HG03469 (cell line): ENCODE data around the gene ZDHHC8.

ENCODE experiments used
- ATAC-seq: cut with Tn5 transposase; IDR thresholded peaks from one replicate; pipeline ENCODE4 v1.9.1; 2021; ENCODE audit warnings: mild to moderate bottlenecking, moderate library complexity, moderate number of reproducible peaks; ENCODE audit not compliant: unreplicated experiment

ZDHHC8 gene

DNA sequence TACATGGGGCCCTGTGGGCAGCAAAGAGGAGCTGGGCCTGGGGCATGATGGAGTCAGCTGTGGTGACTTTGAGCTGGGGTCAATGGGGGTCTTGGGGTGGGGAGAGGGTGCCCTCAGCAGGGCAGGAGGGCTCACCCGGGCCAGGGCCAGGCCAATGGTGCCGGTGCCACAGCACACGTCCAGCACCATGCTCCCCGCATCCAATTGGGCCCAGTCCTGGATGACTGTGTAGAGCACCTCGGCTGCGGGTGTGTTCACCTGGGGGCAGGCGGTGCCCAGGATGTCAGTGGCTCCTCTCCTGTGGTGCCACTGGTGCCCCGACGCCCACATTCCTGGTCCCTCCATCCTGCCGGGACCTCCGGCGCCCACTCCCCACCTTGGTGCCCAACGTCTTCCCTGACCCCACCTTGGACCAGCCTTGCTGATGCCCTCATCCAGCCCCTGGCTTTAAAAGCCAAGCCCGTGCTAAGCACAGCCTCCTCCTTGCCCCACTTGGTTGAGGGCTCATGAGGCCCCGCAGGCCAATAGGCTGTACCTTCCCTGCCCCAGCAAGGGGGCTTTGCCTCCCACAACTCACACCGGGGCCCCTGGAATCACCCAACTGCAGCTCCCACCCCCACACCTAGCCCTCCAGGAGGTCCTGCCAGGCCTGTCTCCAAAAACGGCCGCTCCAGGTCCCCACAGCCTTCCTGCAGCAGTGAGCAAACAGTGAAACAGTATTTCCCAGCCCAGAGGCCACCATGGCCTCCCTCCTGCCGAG, 17.9 kb upstream of the ZDHHC8 start:
- ATAC-seq: no peak

DNA sequence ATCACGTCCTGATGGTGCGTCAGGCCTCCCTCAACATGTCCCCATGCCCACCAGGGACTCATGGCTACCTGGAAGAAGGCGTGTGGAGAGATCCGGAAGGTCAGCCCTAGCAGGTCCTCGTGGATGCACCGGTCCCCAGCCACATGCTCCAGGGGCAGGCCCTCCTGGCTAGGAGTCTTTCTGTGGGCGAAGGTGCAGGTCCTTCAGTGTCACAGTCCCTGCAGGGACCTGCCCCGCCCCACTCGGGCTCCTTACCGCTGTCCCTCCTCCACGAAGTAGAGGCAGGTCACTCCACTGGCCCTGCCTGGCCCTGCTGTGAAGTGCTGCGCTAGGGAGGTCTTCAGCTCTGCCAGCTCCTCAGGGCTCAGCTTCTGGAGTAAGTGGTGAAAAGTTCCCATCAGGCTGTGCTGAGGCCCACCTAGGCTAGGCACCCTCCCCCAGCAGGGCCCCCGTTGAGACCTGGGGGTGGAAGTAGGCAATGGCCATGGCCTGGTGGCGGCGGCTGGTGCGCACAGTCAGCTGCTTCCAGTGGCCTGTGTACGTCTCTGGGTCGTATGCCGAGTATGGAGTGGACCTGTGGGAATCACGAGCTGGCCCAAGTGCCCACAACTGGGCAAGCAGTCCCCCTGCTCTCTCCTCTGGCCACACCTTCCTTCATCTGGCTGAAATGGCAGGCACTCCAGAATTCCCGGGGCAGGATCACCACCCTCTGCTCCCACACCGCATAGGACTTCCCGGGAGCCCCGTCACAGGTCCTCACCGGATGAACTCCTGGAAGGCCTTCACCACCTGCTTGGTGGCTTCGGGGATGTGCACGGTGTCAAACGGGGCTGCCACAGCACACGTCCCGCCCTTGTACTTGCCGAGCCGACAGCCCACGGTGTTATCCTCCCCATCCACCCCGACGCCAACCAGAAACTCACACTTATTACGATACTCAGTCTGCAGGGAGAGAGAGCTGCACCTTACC, 16.8 kb upstream of the ZDHHC8 start:
- ATAC-seq: no peak

DNA sequence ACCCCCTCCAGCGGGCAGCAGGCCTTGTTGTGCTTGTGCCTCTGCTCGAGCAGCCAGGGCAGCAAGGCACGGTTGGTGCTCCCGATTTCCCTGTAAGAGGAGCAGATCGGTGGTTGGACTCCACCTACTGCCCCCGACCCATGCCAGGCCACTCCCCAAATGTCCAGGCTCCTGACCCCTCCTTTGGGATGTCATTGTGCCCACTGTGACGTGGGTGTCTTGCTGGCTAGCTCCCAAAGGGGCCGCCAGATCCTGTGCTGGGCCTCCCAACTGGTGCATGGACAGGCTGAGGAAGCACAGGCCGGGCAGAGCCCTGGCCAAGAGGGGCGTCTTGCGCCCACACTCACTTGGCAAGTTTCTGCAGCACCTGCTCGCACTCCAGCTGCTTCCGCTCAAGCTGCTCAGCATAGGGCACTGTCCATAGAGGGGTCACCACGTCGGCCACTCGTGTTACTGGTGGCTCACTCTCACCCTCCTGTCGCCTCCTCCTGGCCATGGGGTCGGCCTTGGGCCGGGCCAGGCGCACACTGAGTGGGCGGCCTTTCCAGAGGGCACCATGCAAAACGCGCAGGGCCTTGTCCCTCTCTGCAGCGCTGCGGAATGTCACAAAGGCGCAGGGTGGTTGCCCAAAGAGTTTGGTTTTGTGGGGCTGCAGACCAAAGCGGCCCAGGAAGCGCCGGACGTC, 15.8 kb upstream of the ZDHHC8 start, which contains the start of gene RANBP1:
RANBP1 (plus strand) TSS at position 414 of the 685 bp plus-strand sequence; CDS start at position 495, 81 bp downstream.
- no peak for ATAC-seq

DNA sequence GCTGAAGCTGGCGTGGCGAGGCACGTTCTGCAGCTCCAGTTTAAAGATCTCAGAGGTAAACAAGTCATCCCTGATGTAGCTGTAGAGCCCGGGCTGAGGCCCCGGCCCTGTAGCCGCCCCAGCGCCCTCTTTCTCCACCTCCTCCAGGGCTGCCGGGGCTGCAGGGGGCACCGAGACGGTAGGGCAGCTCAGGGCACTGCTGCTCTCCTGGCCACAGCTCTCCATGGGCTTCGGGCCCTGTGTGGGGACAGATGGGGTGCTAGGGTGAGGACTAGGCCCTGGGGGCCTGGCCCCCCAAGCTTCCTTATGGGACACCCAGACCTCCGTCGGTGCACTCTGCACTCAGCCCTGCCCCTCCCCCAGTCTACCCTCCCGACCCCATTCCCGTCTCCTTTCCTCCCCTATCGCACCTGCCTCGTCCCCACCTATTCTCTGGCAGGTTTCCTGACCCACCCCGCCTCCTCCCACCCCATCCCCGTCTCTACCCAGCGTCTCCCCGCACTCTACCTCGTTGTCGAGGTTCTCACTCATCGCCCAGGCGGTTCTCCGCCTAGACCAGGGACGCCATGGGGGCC, 15.1 kb upstream of the ZDHHC8 start:
- ATAC-seq: no peak

DNA sequence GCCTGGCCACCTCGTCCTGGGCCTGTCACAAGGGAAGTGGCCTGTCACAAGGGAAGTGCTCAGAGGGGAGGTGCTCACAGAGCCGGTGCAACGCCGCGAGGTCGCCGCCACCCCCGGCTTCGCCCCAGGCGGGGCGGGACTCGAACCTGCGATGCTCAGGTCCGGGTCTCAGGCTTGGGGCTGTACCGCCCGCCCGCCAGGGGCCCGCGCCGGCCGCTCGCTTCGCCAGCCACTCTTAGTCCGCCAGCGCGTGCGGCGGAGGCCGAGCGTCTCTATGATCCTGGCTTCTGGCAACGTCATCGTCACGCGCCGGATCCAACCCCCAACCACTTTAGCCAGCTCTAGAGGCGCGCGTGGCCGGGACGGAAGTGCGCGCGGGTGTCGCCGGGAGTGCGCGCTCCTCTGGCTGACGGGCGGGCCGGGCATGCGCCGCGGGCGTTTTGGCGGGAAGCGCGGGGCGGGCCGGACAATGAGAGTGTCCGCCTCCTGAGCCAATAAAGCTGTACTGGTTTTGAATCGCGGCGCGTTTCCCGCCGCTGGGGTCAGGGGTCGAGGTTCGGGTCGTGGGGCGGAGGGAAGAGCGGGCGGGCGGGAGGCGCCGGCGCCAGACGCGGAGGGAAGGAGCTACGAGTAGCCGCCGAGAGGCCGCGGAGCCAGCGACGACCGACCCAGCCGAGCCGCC, 14.5 kb upstream of the ZDHHC8 start, which contains the start of gene TRMT2A:
TRMT2A (minus strand) TSS at position 276 of the 682 bp plus-strand sequence. CDS start 320 bp downstream, outside the sequence.
- peak; percentile 43 for ATAC-seq

DNA sequence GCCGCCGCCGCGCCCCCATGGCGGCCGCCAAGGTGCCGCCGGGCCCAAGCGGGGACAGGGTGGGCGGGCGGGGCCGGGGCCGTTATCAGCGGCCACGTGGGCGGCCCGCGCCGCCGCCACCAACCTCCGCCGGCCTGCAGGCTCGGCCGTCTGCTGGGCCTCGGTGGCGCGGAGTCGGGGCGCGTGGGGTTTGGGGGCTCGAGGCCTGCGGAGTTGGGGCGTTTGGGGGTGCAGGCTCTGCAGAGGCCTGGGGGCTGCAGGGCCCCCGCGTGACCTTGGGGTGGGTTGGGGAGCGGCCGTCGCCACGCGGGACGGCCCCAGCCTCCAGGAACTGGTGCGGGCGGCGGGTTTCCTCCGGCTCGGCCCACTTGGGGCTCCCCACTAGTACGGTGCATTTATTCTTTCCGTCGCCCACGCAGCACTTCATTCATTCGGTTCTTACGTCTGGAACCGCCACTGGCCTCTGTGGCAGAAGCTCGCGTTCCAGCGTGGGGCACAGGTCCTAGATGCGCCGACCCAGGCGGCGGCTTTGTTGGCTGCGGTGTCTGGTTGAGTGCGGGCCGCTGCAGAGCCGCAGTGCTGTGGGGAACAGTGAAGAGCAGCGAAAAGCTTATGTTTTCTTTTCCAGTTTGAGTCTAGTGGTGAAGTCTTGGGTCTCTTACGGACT, 13.8 kb upstream of the ZDHHC8 start:
- peak; percentile 11 for ATAC-seq

DNA sequence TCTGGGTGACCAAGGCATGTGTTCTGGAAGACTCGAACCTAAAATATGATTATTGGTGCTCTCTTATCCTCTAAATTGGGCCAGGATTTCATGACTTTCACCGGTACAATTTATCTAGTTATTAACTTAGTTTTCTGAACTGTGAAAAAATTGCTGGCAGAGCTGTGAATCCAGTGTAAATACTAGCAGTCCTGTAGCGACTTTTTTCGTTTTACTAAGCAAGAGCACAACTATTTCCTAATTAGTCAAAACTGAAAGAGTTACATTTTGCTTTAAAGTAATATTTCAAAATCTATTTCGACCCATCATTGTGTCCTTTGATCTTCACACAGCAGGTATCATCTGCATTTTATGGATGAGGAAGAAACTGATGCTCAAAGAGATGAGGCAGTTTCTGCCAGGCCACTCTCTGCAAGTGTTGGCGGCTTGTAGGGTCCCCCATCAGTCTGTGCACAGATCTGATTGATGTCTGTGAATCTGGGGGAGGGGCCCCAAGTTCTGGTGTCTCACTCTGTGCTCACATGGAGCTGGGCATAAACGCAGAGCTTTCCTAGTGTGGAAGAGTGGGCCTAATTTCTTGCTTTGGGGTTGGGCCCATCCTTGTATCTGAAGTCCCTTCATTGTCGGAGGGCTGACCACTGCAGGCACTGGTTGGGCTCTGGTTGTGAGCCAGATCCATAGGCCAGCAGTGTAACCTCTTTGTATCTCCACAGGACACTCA, 13.1 kb upstream of the ZDHHC8 start:
- ATAC-seq: no peak

DNA sequence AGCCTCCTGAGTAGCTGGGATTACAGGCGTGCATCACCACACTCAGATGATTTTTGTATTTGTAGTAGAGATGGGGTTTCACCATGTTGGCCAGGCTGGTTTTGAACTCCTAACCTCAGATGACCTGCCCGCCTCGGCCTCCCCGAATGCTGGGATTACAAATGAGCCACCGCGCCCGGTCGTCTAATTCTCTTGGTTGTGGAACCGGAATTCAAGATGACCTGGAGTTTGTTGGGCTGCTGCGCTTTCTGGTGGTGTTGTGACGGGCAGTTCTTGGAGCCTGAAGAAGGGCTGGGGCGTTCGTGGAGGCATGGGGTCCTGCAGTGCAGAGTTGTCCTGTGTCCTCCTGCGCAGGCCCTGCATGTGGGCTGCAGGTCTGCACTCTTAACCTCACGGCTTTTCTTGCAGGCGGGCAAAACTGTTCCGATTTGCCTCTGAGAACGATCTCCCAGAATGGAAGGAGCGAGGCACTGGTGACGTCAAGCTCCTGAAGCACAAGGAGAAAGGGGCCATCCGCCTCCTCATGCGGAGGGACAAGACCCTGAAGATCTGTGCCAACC, 9.7 kb upstream of the ZDHHC8 start:
- no peak for ATAC-seq

DNA sequence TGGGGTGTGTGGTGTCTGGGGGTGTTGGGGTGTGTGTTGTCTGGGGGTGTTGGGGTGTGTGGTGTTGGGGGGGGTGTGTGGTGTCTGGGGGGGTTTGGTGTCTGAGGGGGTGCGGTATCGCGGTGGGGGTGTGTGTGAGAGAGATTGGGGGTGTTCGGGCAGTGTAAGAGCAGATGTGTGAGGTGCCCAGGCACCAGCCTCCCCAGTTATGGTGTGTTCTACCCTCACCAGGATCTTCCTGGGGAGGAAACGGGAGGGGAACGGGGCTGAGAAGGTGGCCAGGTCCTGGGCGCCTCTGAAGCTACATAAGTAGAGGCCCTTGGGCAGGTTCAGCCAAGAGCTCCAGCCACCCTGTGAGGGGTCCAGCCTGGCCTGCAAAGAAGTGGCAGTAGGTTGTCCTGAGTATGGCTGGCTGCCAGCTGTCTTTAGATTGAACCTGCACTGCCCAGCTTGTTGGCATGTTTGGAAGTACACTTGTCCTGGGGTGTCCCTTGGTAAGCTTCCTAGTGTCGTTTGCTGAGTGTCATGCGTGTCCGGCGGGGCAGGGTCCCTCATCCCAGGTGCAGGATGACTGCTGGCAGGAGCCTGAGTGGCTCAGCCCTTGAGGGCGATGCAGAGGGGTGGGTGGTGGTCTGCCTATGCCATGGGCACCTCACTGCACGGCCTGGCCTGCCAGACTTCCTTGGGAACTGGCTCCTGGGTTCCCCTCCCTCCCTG, 8.1 kb upstream of the ZDHHC8 start:
- no peak for ATAC-seq

DNA sequence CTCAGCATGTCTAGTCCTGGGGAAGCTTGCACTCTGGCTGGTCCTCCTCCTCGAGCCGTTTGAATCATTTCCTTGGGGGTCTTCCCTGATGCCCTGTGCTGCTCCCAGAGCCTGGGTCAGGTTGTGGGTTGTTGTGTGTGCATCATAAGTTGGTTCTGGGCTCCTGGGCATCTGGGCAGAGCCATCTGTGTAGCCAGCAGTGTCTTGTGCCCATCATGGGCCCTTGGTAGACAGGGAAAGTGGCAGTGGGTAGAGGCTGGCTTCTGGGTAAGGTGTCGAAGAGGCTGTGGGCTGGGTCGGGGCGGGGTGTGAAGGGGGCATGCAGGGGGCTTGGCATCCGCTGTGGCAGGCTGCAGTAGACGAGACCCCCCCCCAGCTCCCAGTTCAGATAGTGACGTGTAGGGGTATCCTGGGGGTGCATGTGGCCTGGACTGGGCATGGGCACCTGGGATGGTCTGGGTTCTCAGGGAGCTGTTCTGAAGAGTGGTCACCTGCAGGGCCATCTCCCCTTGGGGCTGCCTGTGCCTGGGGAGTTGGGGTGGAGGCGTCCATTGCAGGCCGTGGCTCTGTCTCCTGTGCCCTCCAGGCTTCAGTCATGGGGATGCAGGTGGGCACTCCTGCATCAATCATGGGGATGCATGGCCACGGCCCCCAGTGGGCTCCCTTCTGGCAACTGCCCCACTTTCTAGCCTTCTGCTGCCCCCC, 7.4 kb upstream of the ZDHHC8 start:
- ATAC-seq: no peak

DNA sequence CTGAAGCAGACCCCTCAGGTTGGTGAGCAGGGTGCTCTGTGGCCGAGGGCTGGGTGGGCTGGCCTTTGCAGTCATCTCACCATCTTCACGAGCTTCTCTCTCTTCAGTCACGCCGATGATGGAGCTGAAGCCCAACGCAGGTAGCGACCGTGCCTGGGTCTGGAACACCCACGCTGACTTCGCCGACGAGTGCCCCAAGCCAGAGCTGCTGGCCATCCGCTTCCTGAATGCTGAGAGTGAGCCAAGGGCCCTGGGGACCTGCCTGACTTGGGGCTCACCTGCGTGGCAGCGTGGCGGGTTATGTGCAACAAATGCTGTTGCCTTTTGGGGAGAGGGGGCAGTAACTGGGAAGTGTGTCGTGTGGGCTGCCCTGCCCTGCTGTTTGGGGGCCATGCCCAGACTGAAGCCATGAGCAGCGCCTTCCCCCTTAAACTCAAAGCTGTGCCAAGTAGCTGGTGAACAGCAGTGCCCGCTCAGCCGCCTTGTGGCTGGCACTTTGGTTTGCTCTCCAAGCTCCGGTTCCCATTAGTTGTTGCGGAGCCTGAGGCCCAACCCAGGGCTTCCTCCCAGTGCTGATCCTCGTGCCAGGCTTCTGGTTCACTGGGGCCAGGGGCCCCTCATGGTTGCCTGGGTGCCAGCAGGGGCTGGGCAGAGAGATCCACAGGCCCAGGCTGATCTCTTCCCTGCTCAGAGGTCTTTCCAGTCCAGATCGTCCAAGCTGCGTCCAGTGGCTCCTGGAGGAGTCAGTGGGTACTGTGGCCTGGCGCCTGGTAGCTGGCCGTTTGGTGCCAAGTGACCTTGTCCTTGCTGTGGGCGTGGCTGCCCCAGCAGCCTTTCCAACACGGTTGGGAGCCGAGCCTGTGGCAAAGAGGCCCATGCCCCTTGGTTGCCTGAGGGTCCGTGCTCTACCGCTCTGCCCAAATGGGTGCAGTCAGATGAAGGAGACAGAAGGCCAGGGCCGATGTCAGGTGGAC, 6.1 kb upstream of the ZDHHC8 start:
- no peak for ATAC-seq

DNA sequence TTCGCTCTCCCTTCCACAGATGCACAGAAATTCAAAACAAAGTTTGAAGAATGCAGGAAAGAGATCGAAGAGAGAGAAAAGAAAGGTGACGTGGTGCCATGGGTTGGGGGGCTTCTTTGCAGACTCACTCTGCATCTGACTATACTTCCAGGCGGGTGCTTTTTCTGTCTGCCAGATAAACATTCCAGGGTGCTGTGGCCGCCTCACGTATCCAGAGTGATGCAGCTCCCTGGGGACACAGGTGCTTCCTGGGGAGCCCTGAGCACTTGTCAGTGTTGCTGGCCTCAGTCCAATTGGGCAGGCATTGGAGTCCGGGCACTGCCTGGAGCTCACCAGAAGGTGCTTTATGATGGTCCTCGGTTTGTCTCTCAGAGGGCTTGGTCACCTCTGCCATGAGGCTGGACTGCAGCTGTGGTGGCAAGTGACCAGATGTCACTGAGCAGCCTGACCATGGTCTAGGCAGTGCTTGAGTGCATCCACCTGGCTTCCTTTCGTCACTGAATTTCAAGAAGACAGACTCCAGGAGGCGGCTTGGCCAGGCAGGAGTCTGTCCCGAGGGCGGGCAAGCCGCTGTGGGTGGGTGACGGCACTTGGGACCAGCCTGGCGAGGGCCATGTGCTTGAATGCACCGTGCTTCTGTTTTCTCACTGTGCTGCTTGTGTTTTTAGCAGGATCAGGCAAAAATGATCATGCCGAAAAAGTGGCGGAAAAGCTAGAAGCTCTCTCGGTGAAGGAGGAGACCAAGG, 5.1 kb upstream of the ZDHHC8 start:
- no peak for ATAC-seq

DNA sequence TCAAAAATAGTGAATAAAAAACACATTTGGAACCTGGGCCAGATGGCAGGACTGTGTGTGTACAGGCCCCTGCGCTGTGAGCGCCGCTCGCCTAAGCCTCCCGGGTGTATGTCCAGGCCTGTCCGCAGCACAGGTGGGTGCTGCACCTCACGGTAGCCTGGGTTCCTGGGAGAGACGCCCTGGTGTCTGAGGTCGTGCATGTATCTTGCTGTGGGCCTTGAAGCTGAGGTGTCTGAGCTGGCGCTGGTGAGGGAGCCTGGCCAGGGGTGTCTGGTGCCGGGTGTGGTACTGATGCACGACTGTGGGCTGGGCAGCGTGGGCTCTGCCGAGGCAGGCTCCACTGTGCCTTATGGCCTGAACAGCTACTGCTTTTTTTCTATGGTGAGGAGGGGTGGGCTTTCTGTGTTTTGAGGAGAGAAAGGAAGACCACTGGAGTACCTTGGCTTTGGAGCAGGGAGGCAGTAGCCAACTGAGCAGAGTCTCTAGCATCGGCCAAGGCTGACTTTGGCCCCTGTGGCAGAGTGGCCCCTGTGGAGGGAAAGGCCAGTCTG, 4.2 kb upstream of the ZDHHC8 start:
- ATAC-seq: no peak

DNA sequence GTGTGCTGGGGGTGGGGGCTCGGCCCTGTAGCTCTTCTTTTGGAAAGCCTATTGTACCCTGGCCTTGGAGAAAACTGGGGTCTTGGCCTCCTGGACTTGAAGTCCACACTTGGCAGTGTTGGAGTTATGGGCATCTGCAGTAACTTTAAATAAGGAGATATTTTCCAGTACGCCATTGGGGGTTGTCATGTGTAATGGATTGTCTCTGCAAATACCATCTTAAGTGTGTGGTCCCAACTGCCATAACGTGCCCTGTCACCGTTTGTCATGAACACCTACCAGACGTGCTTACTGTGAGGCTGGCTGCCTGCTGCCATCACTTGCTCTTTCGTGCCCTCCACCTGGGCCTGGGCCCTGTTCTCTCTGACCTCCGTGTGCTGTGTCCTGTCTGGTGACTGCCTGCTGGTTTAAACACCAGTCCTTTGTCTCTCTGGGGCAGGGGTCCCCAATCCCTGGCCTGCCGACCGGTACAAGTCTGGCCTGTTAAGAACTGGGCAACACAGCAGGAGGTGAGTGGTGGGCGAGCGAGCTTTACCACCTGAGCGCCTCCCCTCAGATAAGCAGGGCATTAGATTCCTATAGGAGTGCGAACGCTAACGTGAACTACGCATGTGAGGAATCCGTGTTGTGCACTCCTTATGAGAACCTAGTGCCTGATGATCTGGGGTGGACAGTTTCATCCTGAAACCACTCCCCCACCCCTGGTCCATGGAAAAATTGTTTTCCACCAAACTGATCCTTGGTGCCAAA, 3.6 kb upstream of the ZDHHC8 start:
- ATAC-seq: no peak

DNA sequence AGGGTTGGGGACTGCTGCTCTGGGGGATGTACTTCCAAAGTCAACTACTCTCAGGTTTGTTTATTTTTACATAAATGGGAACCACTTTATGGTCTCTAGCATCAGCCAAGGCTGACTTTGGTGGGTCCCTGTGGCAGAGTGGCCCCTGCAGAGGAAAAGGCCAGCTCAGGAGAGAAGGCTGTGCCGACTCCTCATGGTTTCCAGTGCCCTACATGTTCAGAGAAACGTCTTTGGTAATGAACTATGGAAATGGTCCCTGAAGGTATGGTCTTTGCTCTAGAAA, 3.0 kb upstream of the ZDHHC8 start:
- no peak for ATAC-seq
